HG02870 (cell line): Measurements from ENCODE around the gene UBFD1.
"Not testable (repeated sequence)": the region's sequence is repeated elsewhere in the genome, so short reads cannot be mapped to it uniquely, and the experiment has no call there.

Experiments used
- ATAC-seq: cut with Tn5 transposase; IDR thresholded peaks from one replicate; pipeline ENCODE4 v1.9.1; 2021; ENCODE audit warnings: mild to moderate bottlenecking, moderate library complexity; ENCODE audit not compliant: unreplicated experiment

The UBFD1 gene

GRCh38 chr16:23556881-23557778 lies at the start of gene UBFD1, which contains the start of gene EARS2:
Gene UBFD1, plus strand, starts transcription at chr16:23557727. Its CDS starts 16 bp downstream, at chr16:23557743.
Gene EARS2, minus strand, starts transcription at chr16:23557350. Its CDS starts 7 bp downstream, at chr16:23557343.
- peak; percentile 86 for ATAC-seq

GRCh38 chr16:23508589-23509440 lies 48.7 kb upstream of the UBFD1 start:
- ATAC-seq = no peak

GRCh38 chr16:23509441-23509754 lies 48.1 kb upstream of the UBFD1 start:
- ATAC-seq = no peak

GRCh38 chr16:23509782-23510163 lies 47.8 kb upstream of the UBFD1 start:
- ATAC-seq = peak; percentile 10

GRCh38 chr16:23510164-23510914 lies 47.2 kb upstream of the UBFD1 start, which contains the start of gene GGA2:
Gene GGA2, minus strand, starts transcription at chr16:23510494. Its CDS starts 83 bp downstream, at chr16:23510411.
- ATAC-seq = peak; percentile 64

GRCh38 chr16:23510915-23511270 lies 46.6 kb upstream of the UBFD1 start:
- ATAC-seq = not testable (repeated sequence)

- ATAC-seq = no peak
Observed at GRCh38 chr16:23511731-23512130, 45.8 kb upstream of the UBFD1 start.

GRCh38 chr16:23512168-23512695 lies 45.3 kb upstream of the UBFD1 start:
- ATAC-seq = no peak

- ATAC-seq = no peak
Observed at GRCh38 chr16:23514381-23515152, 43.0 kb upstream of the UBFD1 start.

GRCh38 chr16:23515881-23516280 lies 41.6 kb upstream of the UBFD1 start:
- no peak for ATAC-seq

- no peak for ATAC-seq
Observed at GRCh38 chr16:23516366-23517137, 41.0 kb upstream of the UBFD1 start.

GRCh38 chr16:23518435-23518891 lies 39.1 kb upstream of the UBFD1 start:
- ATAC-seq = peak; percentile 60

- ATAC-seq = no peak
Observed at GRCh38 chr16:23519282-23519681, 38.2 kb upstream of the UBFD1 start.

GRCh38 chr16:23520500-23520899 lies 37.0 kb upstream of the UBFD1 start:
- no peak for ATAC-seq

GRCh38 chr16:23521037-23521743 lies 36.3 kb upstream of the UBFD1 start:
- ATAC-seq = no peak

GRCh38 chr16:23521965-23522364 lies 35.6 kb upstream of the UBFD1 start:
- no peak for ATAC-seq

- no peak for ATAC-seq
Observed at GRCh38 chr16:23523321-23523720, 34.2 kb upstream of the UBFD1 start.

GRCh38 chr16:23523876-23524385 lies 33.6 kb upstream of the UBFD1 start:
- no peak for ATAC-seq
